HG03521 (cell line): Measurements from ENCODE around the gene HOXA6.

ENCODE experiments used
- ATAC-seq: cut with Tn5 transposase; IDR thresholded peaks from one replicate; pipeline ENCODE4 v1.9.1; 2021; ENCODE audit warnings: mild to moderate bottlenecking, moderate library complexity; ENCODE audit not compliant: unreplicated experiment

Gene HOXA6

GRCh38 chr7:27152816-27153442 lies 5.4 kb upstream of the HOXA6 start:
- no peak for ATAC-seq

- no peak for ATAC-seq
Measured at GRCh38 chr7:27151931-27152815, 4.6 kb upstream of the HOXA6 start, which contains the start of gene HOXA3. HOXA3 (minus strand) TSS chr7:27152583; CDS start chr7:27110640, 41,943 bp downstream.

- no peak for ATAC-seq
Measured at GRCh38 chr7:27151341-27151930, 3.9 kb upstream of the HOXA6 start.

- peak; percentile 73 for ATAC-seq
Measured at GRCh38 chr7:27150568-27151340, 3.2 kb upstream of the HOXA6 start.

- no peak for ATAC-seq
Measured at GRCh38 chr7:27149842-27150567, 2.4 kb upstream of the HOXA6 start.

- no peak for ATAC-seq
Measured at GRCh38 chr7:27148756-27149641, 1.4 kb upstream of the HOXA6 start.

- ATAC-seq = no peak
Measured at GRCh38 chr7:27148031-27148755, 619 bp upstream of the HOXA6 start.

GRCh38 chr7:27146491-27147198 lies 929 bp downstream of the HOXA6 start:
- no peak for ATAC-seq

GRCh38 chr7:27145914-27146412 lies 1.6 kb downstream of the HOXA6 start:
- no peak for ATAC-seq

GRCh38 chr7:27145165-27145913 lies 2.2 kb downstream of the HOXA6 start:
- ATAC-seq = no peak

GRCh38 chr7:27144781-27145164 lies 2.8 kb downstream of the HOXA6 start:
- ATAC-seq = no peak

- ATAC-seq = no peak
Measured at GRCh38 chr7:27143950-27144780, 3.4 kb downstream of the HOXA6 start.

- peak; percentile 55 for ATAC-seq
Measured at GRCh38 chr7:27143023-27143949, 4.3 kb downstream of the HOXA6 start, which contains the start of gene HOXA5. HOXA5 (minus strand) TSS chr7:27143681; CDS start chr7:27143607, 74 bp downstream.

- no peak for ATAC-seq
Measured at GRCh38 chr7:27142580-27143022, 5.0 kb downstream of the HOXA6 start.
